Endodermal cell (in vitro differentiated cells): ENCODE results near the gene FCER2. TPM values are rescaled to one million over a fixed set of nuclear protein-coding genes. Genes with fewer than 3 reads are reported as not detected.

Experiments
- DNase-seq: peaks from one replicate; pipeline ENCODE4 v3.0.0-alpha.2; 2017
- H3K27ac ChIP-seq: 2 replicates; pipeline ENCODE4 v1.5.1; 2013; ENCODE audit warnings: mild to moderate bottlenecking, low read depth, low read length, moderate library complexity
- H3K27me3 ChIP-seq: 2 replicates; pipeline ENCODE4 v1.6.1; 2013; ENCODE audit warnings: mild to moderate bottlenecking, low read length, moderate library complexity; ENCODE audit not compliant: insufficient read depth, control insufficient read depth, poor library complexity, severe bottlenecking
- H3K36me3 ChIP-seq: 2 replicates; pipeline ENCODE4 v1.7.0; 2013; ENCODE audit warnings: mild to moderate bottlenecking, low read length, moderate library complexity; ENCODE audit not compliant: control insufficient read depth, insufficient read depth
- H3K4me1 ChIP-seq: one replicate; pipeline ENCODE4 v1.7.0; 2013; ENCODE audit warnings: low read length; ENCODE audit not compliant: control insufficient read depth, insufficient read depth
- H3K4me3 ChIP-seq: 2 replicates; pipeline ENCODE4 v1.5.1; 2013; ENCODE audit warnings: mild to moderate bottlenecking, low read length, moderate library complexity
- H3K9ac ChIP-seq: 2 replicates; pipeline ENCODE4 v1.6.1; 2013; ENCODE audit warnings: mild to moderate bottlenecking, low read length, moderate library complexity; ENCODE audit not compliant: poor library complexity, severe bottlenecking; ENCODE audit errors: extremely low read depth
- H3K9me3 ChIP-seq: 2 replicates; pipeline ENCODE4 v1.6.1; 2013; ENCODE audit warnings: mild to moderate bottlenecking, low read length, moderate library complexity; ENCODE audit not compliant: control insufficient read depth
- H3K27ac Mint-ChIP-seq: 2 replicates; pipeline ENCODE4 v1.8.0; 2020; ENCODE audit warnings: mixed read lengths
- H3K27me3 Mint-ChIP-seq: 2 replicates; pipeline ENCODE4 v1.8.0; 2021; ENCODE audit warnings: mild to moderate bottlenecking, mixed read lengths; ENCODE audit not compliant: insufficient read depth
- H3K36me3 Mint-ChIP-seq: 2 replicates; pipeline ENCODE4 v1.8.0; 2020; ENCODE audit warnings: low read depth, mixed read lengths
- H3K4me1 Mint-ChIP-seq: 2 replicates; pipeline ENCODE4 v1.8.0; 2020; ENCODE audit warnings: mixed read lengths
- H3K4me3 Mint-ChIP-seq: 2 replicates; pipeline ENCODE4 v1.8.0; 2020; ENCODE audit warnings: mild to moderate bottlenecking, moderate library complexity, mixed read lengths
- H3K9me3 Mint-ChIP-seq: 2 replicates; pipeline ENCODE4 v1.8.0; 2020; ENCODE audit warnings: mild to moderate bottlenecking, mixed read lengths
- WGBS, 2 experiments: methylation state at CpG; one replicate each; pipeline versions ENCODE4 v1.1.5 to v1.1.7; 2013; ENCODE audit warnings: missing lambda C conversion rate in 2 of 2, mixed read lengths in 1 of 2; ENCODE audit not compliant: insufficient coverage in 1 of 2, insufficient read length in 1 of 2; 5-methylcytosine and 5-hydroxymethylcytosine counted together
- total RNA-seq, 2 donors: library from RNA; stranded (reverse); fragmentation: NEBNext Ultra II Directional in 1 of 2; extraction: Animal tissue kit (Norgen Biotek cat#: 25700) in 1 of 2; gene quantifications; 2 replicates in 1 of 2; 3 replicates in 1 of 2; pipeline ENCODE4 v1.2.1, GENCODE V29; 2021
- TF ChIP-seq, protein P1 (sequence below): fragments of 200-600 bp; sonication (generic); conservative IDR thresholded peaks from 2 replicates; pipeline ENCODE4 v1.5.0; 2021; ENCODE audit warnings: antibody characterized with exemption, mild to moderate bottlenecking

Gene FCER2
- total RNA-seq, 2 donors from 2014 or later, result not detected

DNA sequence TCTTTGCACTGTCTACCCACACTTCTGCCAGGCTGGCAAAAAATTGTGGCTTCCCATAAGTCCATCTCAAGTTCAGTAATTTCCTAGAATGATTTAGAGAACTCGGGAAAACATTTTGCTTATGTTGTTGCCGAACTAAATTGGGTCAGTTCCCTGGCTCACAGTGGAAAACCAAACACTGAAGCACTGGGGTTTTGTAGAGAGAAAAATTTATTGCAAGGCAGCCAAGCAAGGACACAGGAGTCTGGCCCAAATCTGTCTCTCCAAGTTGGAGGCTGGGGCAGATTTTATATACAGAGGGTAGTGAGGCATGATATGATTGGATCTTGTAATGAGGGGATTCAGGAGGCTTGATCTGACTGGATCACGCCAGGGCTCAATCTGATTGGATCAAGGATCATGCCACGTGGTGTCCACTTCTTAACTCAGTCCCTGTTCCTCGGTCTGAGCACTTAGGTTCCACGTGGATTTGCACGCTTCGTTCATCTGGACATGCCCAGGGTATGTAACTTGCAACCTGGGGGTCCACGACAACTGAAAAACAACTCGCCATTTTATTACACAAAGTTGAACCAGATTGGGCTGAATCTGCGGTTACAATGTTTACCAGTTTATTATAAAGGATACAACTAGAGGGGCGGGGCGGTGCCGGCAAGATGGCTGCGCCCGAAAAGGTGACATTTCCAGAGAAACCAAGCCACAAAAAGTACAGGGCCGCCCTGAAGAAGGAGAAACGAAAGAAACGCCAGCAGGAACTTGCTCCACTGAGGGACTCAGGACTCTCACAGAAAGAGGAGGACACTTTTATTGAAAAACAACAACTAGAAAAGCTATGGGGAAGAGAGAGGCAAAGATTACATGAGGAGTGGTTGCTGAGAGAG lies 38.1 kb upstream of the FCER2 start:
- Histone ChIP-seq H3K9ac (no peak overlapping the region), H3K27me3 (peaks cover 26% of the 10 kb centered on the region), H3K9me3 (no peaks in the 10 kb centered on the region), H3K27ac (no peak overlapping the region), H3K36me3 (no peaks in the 10 kb centered on the region), H3K4me1 (no peaks in the 10 kb centered on the region), H3K4me3 (no peak overlapping the region)
- DNase-seq, result no peak
- Mint-ChIP-seq H3K27me3 (peaks cover 65% of the 10 kb centered on the region), H3K4me1 (no peaks in the 10 kb centered on the region), H3K9me3 (no peaks in the 10 kb centered on the region), H3K4me3 (no peak overlapping the region), H3K36me3 (no peaks in the 10 kb centered on the region), H3K27ac (no peak overlapping the region)
- TF ChIP-seq, protein P1, sequence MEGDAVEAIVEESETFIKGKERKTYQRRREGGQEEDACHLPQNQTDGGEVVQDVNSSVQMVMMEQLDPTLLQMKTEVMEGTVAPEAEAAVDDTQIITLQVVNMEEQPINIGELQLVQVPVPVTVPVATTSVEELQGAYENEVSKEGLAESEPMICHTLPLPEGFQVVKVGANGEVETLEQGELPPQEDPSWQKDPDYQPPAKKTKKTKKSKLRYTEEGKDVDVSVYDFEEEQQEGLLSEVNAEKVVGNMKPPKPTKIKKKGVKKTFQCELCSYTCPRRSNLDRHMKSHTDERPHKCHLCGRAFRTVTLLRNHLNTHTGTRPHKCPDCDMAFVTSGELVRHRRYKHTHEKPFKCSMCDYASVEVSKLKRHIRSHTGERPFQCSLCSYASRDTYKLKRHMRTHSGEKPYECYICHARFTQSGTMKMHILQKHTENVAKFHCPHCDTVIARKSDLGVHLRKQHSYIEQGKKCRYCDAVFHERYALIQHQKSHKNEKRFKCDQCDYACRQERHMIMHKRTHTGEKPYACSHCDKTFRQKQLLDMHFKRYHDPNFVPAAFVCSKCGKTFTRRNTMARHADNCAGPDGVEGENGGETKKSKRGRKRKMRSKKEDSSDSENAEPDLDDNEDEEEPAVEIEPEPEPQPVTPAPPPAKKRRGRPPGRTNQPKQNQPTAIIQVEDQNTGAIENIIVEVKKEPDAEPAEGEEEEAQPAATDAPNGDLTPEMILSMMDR, result no peak
- WGBS, 2 experiments, result 85 to 86% methylated on average over 15 to 19 of the region's 19 CpGs

DNA sequence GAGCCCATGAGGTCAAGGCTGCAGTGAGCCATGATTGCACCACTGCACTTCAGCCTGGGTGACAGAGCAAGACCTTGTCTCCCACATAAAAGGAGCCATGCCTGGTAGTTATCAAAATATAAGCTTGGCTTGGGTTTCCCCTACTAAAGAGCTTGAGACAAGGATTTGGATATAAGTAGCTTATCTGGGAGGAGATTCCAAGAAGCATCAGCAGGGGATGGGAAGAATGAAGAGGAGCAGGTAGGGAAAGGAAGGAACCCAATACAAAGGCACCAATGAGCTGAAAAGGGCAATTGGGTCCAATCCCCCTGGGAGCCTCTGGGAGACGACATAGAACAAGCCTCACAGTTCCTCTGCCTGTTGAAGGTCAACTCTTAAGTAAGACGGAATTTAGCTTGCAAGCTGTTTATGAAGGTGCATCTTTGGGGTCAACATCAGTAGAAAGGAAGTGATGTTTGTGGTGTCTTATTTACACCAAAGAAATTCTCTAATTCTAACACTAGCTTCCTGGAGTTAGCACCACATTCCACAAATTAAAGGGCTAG lies 37.4 kb upstream of the FCER2 start:
- no peaks in the 10 kb centered on the region for H3K4me1 ChIP-seq
- no peak overlapping the region for H3K27ac ChIP-seq
- TF ChIP-seq, protein P1, result no peak
- Mint-ChIP-seq H3K36me3 (no peaks in the 10 kb centered on the region), H3K4me1 (no peaks in the 10 kb centered on the region), H3K4me3 (no peak overlapping the region), H3K27me3 (peaks cover 65% of the 10 kb centered on the region), H3K9me3 (no peaks in the 10 kb centered on the region), H3K27ac (no peak overlapping the region)
- H3K9ac ChIP-seq, result no peak overlapping the region
- no peak overlapping the region for H3K4me3 ChIP-seq
- H3K9me3 ChIP-seq, result no peaks in the 10 kb centered on the region
- 70 to 82% methylated on average over 2 of the region's 2 CpGs for WGBS, 2 experiments
- peaks cover 34% of the 10 kb centered on the region for H3K27me3 ChIP-seq
- no peak for DNase-seq
- H3K36me3 ChIP-seq, result no peaks in the 10 kb centered on the region

DNA sequence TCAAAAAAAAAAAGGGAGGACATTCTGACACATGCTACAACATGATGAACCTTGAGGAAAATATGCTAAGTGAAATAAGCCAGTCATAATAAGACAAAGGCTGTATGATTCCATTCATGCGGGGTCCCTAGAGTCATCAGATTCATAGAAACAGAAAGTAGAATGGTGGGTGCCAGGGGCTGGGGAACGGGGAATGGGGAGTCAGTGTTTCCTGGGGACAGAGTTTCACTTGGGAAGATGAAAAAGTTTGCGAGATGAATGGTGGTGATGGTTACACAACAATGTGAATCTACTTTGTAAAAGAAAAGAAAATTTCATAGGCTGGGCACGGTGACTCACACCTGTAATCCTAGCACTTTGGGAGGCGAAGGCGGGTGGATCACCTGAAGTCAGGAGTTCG lies 36.1 kb upstream of the FCER2 start:
- peaks cover 71% of the 10 kb centered on the region for H3K27me3 Mint-ChIP-seq
- no peak overlapping the region for H3K27ac ChIP-seq
- WGBS, 2 experiments, result 81 to 85% methylated on average over 7 of the region's 7 CpGs
- no peaks in the 10 kb centered on the region for H3K4me1 ChIP-seq
- H3K9ac ChIP-seq, result no peak overlapping the region
- no peak overlapping the region for H3K27ac Mint-ChIP-seq
- no peak for DNase-seq
- no peaks in the 10 kb centered on the region for H3K4me1 Mint-ChIP-seq
- peaks cover 46% of the 10 kb centered on the region for H3K27me3 ChIP-seq
- no peaks in the 10 kb centered on the region for H3K36me3 Mint-ChIP-seq
- H3K36me3 ChIP-seq, result no peaks in the 10 kb centered on the region
- H3K4me3 Mint-ChIP-seq, result no peak overlapping the region
- TF ChIP-seq, protein P1, result no peak
- H3K9me3 ChIP-seq, result no peaks in the 10 kb centered on the region
- H3K9me3 Mint-ChIP-seq, result no peaks in the 10 kb centered on the region
- H3K4me3 ChIP-seq, result no peak overlapping the region
